ENCODE measurements around the gene DIDO1. TPM values are rescaled to one million over a fixed set of nuclear protein-coding genes. Genes with fewer than 3 reads are reported as not detected.
A peak's percentile ranks its signal among the peaks of the same experiment; 100 is the strongest.

The DIDO1 gene
- total RNA-seq, 4 donors from 2014 or later = 54.2 to 105 (median 70.7) TPM

GRCh38 chr20:62860924-62861691, 65.2 kb downstream of the DIDO1 start:
- peak overlapping the region; percentile 12 for H3K4me3 ChIP-seq (ENCODE audit: low read depth, poor library complexity, severe bottlenecking)
- TF ChIP-seq CTCF (IDR thresholded peaks at IDR 0.05) (no peak), POLR2A (IDR thresholded peaks at IDR 0.05) (no peak)
- 0% methylated on average over 11 of the region's 129 CpGs; no CpG with 5 or more reads in 1 of the 2 donors for WGBS, 2 donors
- intact Hi-C loops (cut with DNase I; ENCODE audit: low total_unique reads) = no loop called here
- no peak for DNase-seq (ENCODE audit: low spot score in 2 of 2)

- intact Hi-C loops (cut with DNase I; ENCODE audit: low total_unique reads) = no loop called here
- TF ChIP-seq POLR2A (IDR thresholded peaks at IDR 0.05) (no peak), CTCF (IDR thresholded peaks at IDR 0.05) (no peak)
- 17 to 21% methylated on average over 9 to 24 of the region's 24 CpGs for WGBS, 2 donors
- H3K4me3 ChIP-seq (ENCODE audit: low read depth, poor library complexity, severe bottlenecking) = peak overlapping the region; percentile 13
- no peak for DNase-seq (ENCODE audit: low spot score in 2 of 2)
These were observed 65.8 kb downstream of the DIDO1 start for GRCh38 chr20:62860391-62860923.

GRCh38 chr20:62859721-62860120, 66.6 kb downstream of the DIDO1 start:
- TF ChIP-seq POLR2A (IDR thresholded peaks at IDR 0.05) (no peak), CTCF (IDR thresholded peaks at IDR 0.05) (no peak)
- H3K4me3 ChIP-seq (ENCODE audit: low read depth, poor library complexity, severe bottlenecking) = no peak overlapping the region
- DNase-seq (ENCODE audit: low spot score in 2 of 2) = no peak
- intact Hi-C loops (cut with DNase I; ENCODE audit: low total_unique reads) = no loop called here
- WGBS, 2 donors = 86 to 89% methylated on average over 12 of the region's 12 CpGs

GRCh38 chr20:62858058-62858830, 68.1 kb downstream of the DIDO1 start:
- intact Hi-C loops (cut with DNase I; ENCODE audit: low total_unique reads) = no loop called here
- WGBS, 2 donors = 83 to 91% methylated on average over 20 to 21 of the region's 23 CpGs

More at GRCh38 chr20:62858058-62858830, 68.1 kb downstream of the DIDO1 start:
- DNase-seq (ENCODE audit: low spot score in 2 of 2) = no peak
- no peak overlapping the region for H3K4me3 ChIP-seq (ENCODE audit: low read depth, poor library complexity, severe bottlenecking)
- TF ChIP-seq CTCF (IDR thresholded peaks at IDR 0.05) (no peak), POLR2A (IDR thresholded peaks at IDR 0.05) (no peak)

Measured in lower leg skin (tissue), 4 donors.